MM.1S (cell line): ENCODE measurements around the gene SPATA12.

Experiments
- DNase-seq: peaks from one replicate; pipeline ENCODE4 v3.0.0-alpha.2; 2015
- H2AFZ ChIP-seq: fragments of 300-600 bp; sonication (generic); 2 replicates; pipeline ENCODE4 v1.6.0; 2016; ENCODE audit warnings: antibody characterized with exemption, low read length
- H3F3A ChIP-seq: fragments of 300-600 bp; sonication (generic); 2 replicates; pipeline ENCODE4 v1.6.1; 2016; ENCODE audit warnings: mild to moderate bottlenecking, antibody characterized with exemption, low read length, moderate library complexity, mixed read lengths; ENCODE audit not compliant: insufficient read depth
- H3K27ac ChIP-seq: fragments of 300-600 bp; sonication (generic); 2 replicates; pipeline ENCODE4 v1.5.1; 2016; ENCODE audit warnings: mild to moderate bottlenecking, low read length
- H3K27me3 ChIP-seq: fragments of 300-600 bp; sonication (generic); replicated peaks from 2 replicates; pipeline ENCODE4 v1.6.0; 2016; ENCODE audit warnings: low read length; ENCODE audit not compliant: insufficient read depth
- H3K36me3 ChIP-seq: fragments of 300-600 bp; sonication (generic); replicated peaks from 2 replicates; pipeline ENCODE4 v1.6.1; 2016; ENCODE audit warnings: mild to moderate bottlenecking, low read length, mixed read lengths; ENCODE audit not compliant: insufficient read depth
- H3K4me1 ChIP-seq: fragments of 300-600 bp; sonication (generic); 2 replicates; pipeline ENCODE4 v1.6.1; 2016; ENCODE audit warnings: low read length, mixed read lengths
- H3K4me2 ChIP-seq: fragments of 300-600 bp; sonication (generic); 2 replicates; pipeline ENCODE4 v1.6.0; 2016; ENCODE audit warnings: low read depth, low read length
- H3K4me3 ChIP-seq: fragments of 300-600 bp; sonication (generic); 2 replicates; pipeline ENCODE4 v1.5.1; 2016; ENCODE audit warnings: low read length, mixed read lengths
- H3K79me2 ChIP-seq: fragments of 300-600 bp; sonication (generic); 2 replicates; pipeline ENCODE4 v1.6.1; 2016; ENCODE audit warnings: mixed run types, low read length, mixed read lengths
- H3K9ac ChIP-seq: fragments of 300-600 bp; sonication (generic); 2 replicates; pipeline ENCODE4 v1.6.1; 2016; ENCODE audit warnings: low read length, mixed read lengths
- H3K9me2 ChIP-seq: fragments of 300-600 bp; sonication (generic); replicated peaks from 2 replicates; pipeline ENCODE4 v1.6.1; 2016; ENCODE audit warnings: mild to moderate bottlenecking, low read length, mixed read lengths; ENCODE audit not compliant: insufficient read depth
- H3K9me3 ChIP-seq: fragments of 300-600 bp; sonication (generic); replicated peaks from 2 replicates; pipeline ENCODE4 v1.6.1; 2016; ENCODE audit warnings: mild to moderate bottlenecking, low read length, mixed read lengths; ENCODE audit not compliant: insufficient read depth
- H4K20me1 ChIP-seq: fragments of 300-600 bp; sonication (generic); 2 replicates; pipeline ENCODE4 v1.6.1; 2016; ENCODE audit warnings: mild to moderate bottlenecking, low read length, moderate library complexity, mixed read lengths; ENCODE audit not compliant: insufficient read depth
- CTCF ChIP-seq: fragments of 300-600 bp; sonication (generic); IDR thresholded peaks from 2 replicates; pipeline ENCODE4 v1.5.1; 2016; ENCODE audit warnings: antibody characterized with exemption, low read length, mixed read lengths
- EZH2 ChIP-seq: fragments of 300-600 bp; sonication (generic); optimal IDR thresholded peaks from 2 replicates; pipeline ENCODE3; 2017; ENCODE audit warnings: low read depth, mild to moderate bottlenecking, antibody characterized with exemption, low read length, mixed read lengths
- EZH2phosphoT487 ChIP-seq: fragments of 300-600 bp; sonication (generic); IDR thresholded peaks from 2 replicates; pipeline ENCODE4 v1.6.1; 2018; ENCODE audit warnings: antibody characterized with exemption, low read length

Gene SPATA12

GRCh38 chr3:57064572-57064971 lies 4.1 kb downstream of the SPATA12 start:
- no peak overlapping the region for H3K4me3 ChIP-seq
- DNase-seq, result no peak
- no peaks in the 10 kb centered on the region for H3F3A ChIP-seq
- TF ChIP-seq EZH2 (no peak), EZH2phosphoT487 (no peak), CTCF (no peak)
- H3K4me1 ChIP-seq, result no peaks in the 10 kb centered on the region
- no peaks in the 10 kb centered on the region for H3K9me2 ChIP-seq
- no peak overlapping the region for H3K9ac ChIP-seq
- no peaks in the 10 kb centered on the region for H4K20me1 ChIP-seq
- H3K4me2 ChIP-seq, result no peak overlapping the region
- H2AFZ ChIP-seq, result no peak overlapping the region
- no peaks in the 10 kb centered on the region for H3K79me2 ChIP-seq
- no peaks in the 10 kb centered on the region for H3K36me3 ChIP-seq
- H3K27ac ChIP-seq, result no peak overlapping the region
- H3K27me3 ChIP-seq, result no peaks in the 10 kb centered on the region
- H3K9me3 ChIP-seq, result no peaks in the 10 kb centered on the region

- DNase-seq, result no peak
- Histone ChIP-seq H3K27me3 (no peaks in the 10 kb centered on the region), H3K79me2 (no peaks in the 10 kb centered on the region), H3F3A (no peaks in the 10 kb centered on the region), H3K9me3 (no peaks in the 10 kb centered on the region), H2AFZ (no peak overlapping the region), H3K9me2 (no peaks in the 10 kb centered on the region), H3K36me3 (no peaks in the 10 kb centered on the region), H3K4me3 (no peak overlapping the region), H3K4me2 (no peak overlapping the region), H3K27ac (no peak overlapping the region), H3K9ac (no peak overlapping the region), H3K4me1 (no peaks in the 10 kb centered on the region), H4K20me1 (no peaks in the 10 kb centered on the region)
- no peak for TF ChIP-seq CTCF
- TF ChIP-seq EZH2, result no peak
- no peak for TF ChIP-seq EZH2phosphoT487
Measured at GRCh38 chr3:57065588-57065987, 5.1 kb downstream of the SPATA12 start.

- Histone ChIP-seq H3K36me3 (no peaks in the 10 kb centered on the region), H3K9me2 (no peaks in the 10 kb centered on the region), H3K9ac (no peak overlapping the region), H3K27me3 (no peaks in the 10 kb centered on the region), H3K4me1 (no peaks in the 10 kb centered on the region), H4K20me1 (no peaks in the 10 kb centered on the region), H3F3A (no peaks in the 10 kb centered on the region), H3K9me3 (no peaks in the 10 kb centered on the region), H2AFZ (no peak overlapping the region), H3K4me2 (no peak overlapping the region), H3K79me2 (no peaks in the 10 kb centered on the region), H3K4me3 (no peak overlapping the region), H3K27ac (no peak overlapping the region)
- DNase-seq, result no peak
- TF ChIP-seq EZH2phosphoT487 (no peak), CTCF (no peak), EZH2 (no peak)
Measured at GRCh38 chr3:57066471-57066870, 6.0 kb downstream of the SPATA12 start.
